Activated naive CD8-positive, alpha-beta T cell treated with anti-CD3 and anti-CD28 coated beads, Interleukin-2, amount 10 ng/mL, durations not matched to agents 7 days and 5 days (primary cell): ENCODE results near the gene CMTR1. TPM values are rescaled to one million over a fixed set of nuclear protein-coding genes. Genes with fewer than 3 reads are reported as not detected.

Experiments
- ATAC-seq: fragments of 150-1000 bp; cut with Tn5 transposase; one replicate; pipeline ENCODE4 v1.10.0; 2021; ENCODE audit warnings: low read depth, moderate library complexity
- POLR2A ChIA-PET: fragments of 350-600 bp; sonication (Branson Sonifier 250); formaldehyde crosslinking; loops from one replicate; lab custom pipeline; 2021; ENCODE audit warnings: antibody characterized with exemption; lab: Charles Lee
- DNase-seq: peaks from one replicate; pipeline ENCODE4 v3.0.0; 2021
- H3K27ac Mint-ChIP-seq: one replicate; pipeline ENCODE4 v1.8.0; 2022; ENCODE audit warnings: mild to moderate bottlenecking, mixed read lengths
- H3K27me3 Mint-ChIP-seq: one replicate; pipeline ENCODE4 v1.8.0; 2022; ENCODE audit warnings: mild to moderate bottlenecking, moderate library complexity, mixed read lengths
- H3K36me3 Mint-ChIP-seq: one replicate; pipeline ENCODE4 v1.8.0; 2021; ENCODE audit warnings: mild to moderate bottlenecking, mixed read lengths
- H3K4me1 Mint-ChIP-seq: one replicate; pipeline ENCODE4 v1.8.0; 2021; ENCODE audit warnings: mixed read lengths
- H3K4me3 Mint-ChIP-seq: one replicate; pipeline ENCODE4 v1.8.0; 2022; ENCODE audit warnings: mild to moderate bottlenecking, moderate library complexity, mixed read lengths
- H3K9me3 Mint-ChIP-seq: one replicate; pipeline ENCODE4 v1.8.0; 2021; ENCODE audit warnings: mixed read lengths
- total RNA-seq, 2 experiments: library from RNA; stranded (reverse); gene quantifications; one replicate each; pipeline ENCODE4 v1.2.3, GENCODE V29; 2021

CMTR1 gene
- total RNA-seq, 2 experiments from 2014 or later = 83.9 to 89.7 TPM

GRCh38 chr6:37518116-37518515 is 85.1 kb downstream of the CMTR1 start:
- no peak for ATAC-seq
- POLR2A ChIA-PET = interaction anchor here (8.7 kb wide), 1 partner anchor 17 kb away, joined by 182 read pairs; the partner anchor contains the start of gene CCDC167

DNA sequence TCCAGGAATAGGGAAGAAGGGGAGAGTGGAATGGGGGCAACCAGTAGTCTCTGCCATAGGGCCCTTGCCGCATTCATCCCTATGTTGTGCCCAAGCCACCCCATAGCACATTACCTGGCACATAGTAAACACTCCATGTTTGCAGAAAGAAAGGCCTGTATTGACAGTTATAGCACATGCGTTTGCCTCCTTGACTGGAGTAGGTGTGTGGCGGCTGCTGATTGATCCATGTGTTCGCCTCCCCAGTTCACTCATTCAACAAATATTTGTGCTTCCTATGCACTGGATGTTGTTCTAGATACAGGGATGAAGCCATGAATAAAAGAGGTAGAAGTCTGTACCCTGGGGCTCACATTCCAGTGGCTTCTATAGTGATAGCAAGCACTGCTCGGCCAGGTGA is 86.4 kb downstream of the CMTR1 start:
- H3K9me3 Mint-ChIP-seq = no peaks in the 10 kb centered on the region
- H3K27ac Mint-ChIP-seq = no peak overlapping the region
- ATAC-seq (no peak), DNase-seq (no peak)
- no peaks in the 10 kb centered on the region for H3K27me3 Mint-ChIP-seq
- H3K4me1 Mint-ChIP-seq = peaks cover 62% of the 10 kb centered on the region
- POLR2A ChIA-PET = interaction anchor here (8.7 kb wide), 1 partner anchor 18 kb away, joined by 182 read pairs; the partner anchor contains the start of gene CCDC167
- no peak overlapping the region for H3K4me3 Mint-ChIP-seq
- no peaks in the 10 kb centered on the region for H3K36me3 Mint-ChIP-seq

More at GRCh38 chr6:37518116-37518515, 85.1 kb downstream of the CMTR1 start:
- Mint-ChIP-seq H3K9me3 (no peaks in the 10 kb centered on the region), H3K27me3 (no peaks in the 10 kb centered on the region), H3K4me1 (peaks cover 66% of the 10 kb centered on the region), H3K36me3 (no peaks in the 10 kb centered on the region), H3K4me3 (peak overlapping the region; percentile 14), H3K27ac (peak overlapping the region; percentile 25)
- no peak for DNase-seq

DNA sequence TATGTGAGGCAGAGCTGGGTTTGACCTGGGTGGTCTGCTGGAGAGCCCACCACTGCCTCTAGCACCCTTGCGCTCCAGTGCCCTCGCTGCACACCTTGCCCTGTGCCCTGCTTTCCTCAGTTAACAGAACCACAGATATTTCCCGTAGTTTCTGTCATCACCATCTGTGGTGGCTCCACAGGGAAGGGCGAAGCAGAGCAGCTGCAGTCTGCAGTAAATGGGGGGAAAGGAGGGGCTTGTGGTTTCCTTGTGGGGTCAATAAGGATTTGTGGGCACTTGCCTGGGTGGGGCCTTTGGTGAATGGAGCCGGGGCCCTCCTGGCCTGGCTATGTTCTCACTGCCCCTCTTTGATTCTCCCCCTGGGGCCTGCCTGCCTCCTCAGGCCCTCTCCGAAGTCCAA is 87.9 kb downstream of the CMTR1 start:
- peaks cover 49% of the 10 kb centered on the region for H3K4me1 Mint-ChIP-seq
- H3K9me3 Mint-ChIP-seq = no peaks in the 10 kb centered on the region
- H3K36me3 Mint-ChIP-seq = no peaks in the 10 kb centered on the region
- POLR2A ChIA-PET = no interaction called here
- DNase-seq (no peak), ATAC-seq (no peak)
- no peak overlapping the region for H3K27ac Mint-ChIP-seq
- H3K4me3 Mint-ChIP-seq = no peak overlapping the region
- peaks cover 1% of the 10 kb centered on the region for H3K27me3 Mint-ChIP-seq

DNA sequence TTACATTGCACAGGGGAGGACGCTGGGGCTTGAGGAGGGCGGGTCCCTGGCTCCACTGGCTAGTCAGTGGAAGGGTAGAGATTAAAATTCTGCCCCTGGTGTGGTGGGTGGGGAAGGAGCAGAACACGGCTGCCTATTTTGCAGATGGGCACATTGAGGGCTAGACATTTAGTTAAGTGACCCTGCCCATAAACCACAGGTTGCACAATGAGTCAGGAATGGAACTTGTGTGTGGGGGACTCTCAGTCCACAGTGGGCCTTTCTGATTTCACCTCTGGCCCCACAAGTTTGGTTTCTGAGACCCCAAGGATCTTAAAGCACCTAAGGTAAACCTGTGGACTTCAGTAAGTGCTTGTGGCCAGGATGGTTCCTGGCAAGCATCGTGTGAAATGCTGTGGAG is 88.7 kb downstream of the CMTR1 start:
- no peak overlapping the region for H3K4me3 Mint-ChIP-seq
- H3K9me3 Mint-ChIP-seq = no peaks in the 10 kb centered on the region
- no peaks in the 10 kb centered on the region for H3K36me3 Mint-ChIP-seq
- POLR2A ChIA-PET = no interaction called here
- ATAC-seq (no peak), DNase-seq (no peak)
- peaks cover 2% of the 10 kb centered on the region for H3K27me3 Mint-ChIP-seq
- H3K4me1 Mint-ChIP-seq = peaks cover 43% of the 10 kb centered on the region
- no peak overlapping the region for H3K27ac Mint-ChIP-seq

DNA sequence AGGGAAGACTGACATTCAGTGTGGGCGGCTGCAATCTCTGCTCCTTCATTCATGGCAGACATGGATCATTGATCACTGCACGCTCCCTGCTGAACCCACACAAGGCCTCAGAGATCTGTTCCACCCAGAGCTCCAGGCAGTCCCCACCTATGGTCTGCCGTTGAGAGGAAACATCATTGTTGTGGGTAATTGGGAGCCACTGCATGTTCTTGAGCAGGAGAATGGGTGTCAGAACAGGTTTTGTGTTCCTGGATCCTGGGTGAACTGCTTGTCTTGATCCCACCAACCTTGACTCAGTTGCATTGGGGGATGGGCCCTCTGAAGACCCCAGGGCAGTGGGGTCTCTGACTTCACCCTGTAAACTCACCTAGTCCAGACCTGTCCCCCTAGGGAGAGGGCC is 89.8 kb downstream of the CMTR1 start:
- Mint-ChIP-seq H3K4me3 (no peak overlapping the region), H3K36me3 (no peaks in the 10 kb centered on the region), H3K9me3 (no peaks in the 10 kb centered on the region), H3K27me3 (peaks cover 7% of the 10 kb centered on the region), H3K27ac (no peak overlapping the region), H3K4me1 (peaks cover 31% of the 10 kb centered on the region)
- ATAC-seq = no peak
- POLR2A ChIA-PET = no interaction called here
- DNase-seq = no peak

DNA sequence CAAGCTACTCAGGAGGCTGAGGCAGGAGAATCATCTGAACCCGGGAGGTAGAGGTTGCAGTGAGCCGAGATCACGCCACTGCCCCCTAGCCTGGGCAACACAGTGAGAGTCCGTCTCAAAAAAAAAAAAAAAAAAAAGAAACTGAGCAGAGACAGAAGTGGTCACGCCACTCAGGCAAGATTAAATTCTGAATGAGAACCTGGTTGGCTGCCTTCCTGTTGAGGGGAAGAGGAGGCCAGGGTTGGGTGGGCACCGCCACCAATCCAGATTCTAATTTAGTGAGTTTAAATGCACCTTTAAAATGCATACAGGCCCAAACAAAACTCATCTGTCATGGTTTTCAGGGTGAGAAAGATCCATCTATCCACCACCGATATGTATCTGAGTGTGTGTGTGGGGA is 90.4 kb downstream of the CMTR1 start:
- Mint-ChIP-seq H3K4me3 (no peak overlapping the region), H3K9me3 (no peaks in the 10 kb centered on the region), H3K27ac (no peak overlapping the region), H3K27me3 (peaks cover 7% of the 10 kb centered on the region), H3K36me3 (no peaks in the 10 kb centered on the region), H3K4me1 (peaks cover 27% of the 10 kb centered on the region)
- POLR2A ChIA-PET = no interaction called here
- DNase-seq (no peak), ATAC-seq (no peak)

GRCh38 chr6:37524025-37524969 is 91.3 kb downstream of the CMTR1 start:
- no peaks in the 10 kb centered on the region for H3K36me3 Mint-ChIP-seq
- peaks cover 7% of the 10 kb centered on the region for H3K27me3 Mint-ChIP-seq
- POLR2A ChIA-PET = no interaction called here
- ATAC-seq = no peak
- DNase-seq = no peak
- H3K27ac Mint-ChIP-seq = no peak overlapping the region
- peaks cover 21% of the 10 kb centered on the region for H3K4me1 Mint-ChIP-seq
- H3K9me3 Mint-ChIP-seq = no peaks in the 10 kb centered on the region
- no peak overlapping the region for H3K4me3 Mint-ChIP-seq

DNA sequence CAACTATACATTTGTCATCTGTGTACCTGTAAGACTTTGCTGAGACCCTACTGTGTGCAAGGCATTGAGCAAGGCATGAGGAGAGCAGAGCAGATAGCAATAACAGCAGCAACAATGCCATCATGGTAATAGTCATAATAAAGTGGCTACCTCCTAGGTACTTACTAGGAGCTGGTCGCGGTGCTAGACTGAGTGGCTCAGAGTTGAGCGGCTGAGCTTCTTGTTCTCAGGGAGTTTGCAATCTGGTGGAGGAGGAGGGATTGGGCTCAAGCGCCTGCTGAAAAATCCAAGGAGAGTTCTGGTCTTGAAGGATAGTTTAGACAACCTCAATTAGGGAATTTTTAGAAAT is 91.9 kb downstream of the CMTR1 start:
- Mint-ChIP-seq H3K27me3 (peaks cover 7% of the 10 kb centered on the region), H3K4me1 (peaks cover 19% of the 10 kb centered on the region), H3K36me3 (no peaks in the 10 kb centered on the region), H3K9me3 (no peaks in the 10 kb centered on the region), H3K27ac (no peak overlapping the region), H3K4me3 (no peak overlapping the region)
- POLR2A ChIA-PET = no interaction called here
- ATAC-seq (no peak), DNase-seq (no peak)

- Mint-ChIP-seq H3K27ac (no peak overlapping the region), H3K4me1 (peaks cover 17% of the 10 kb centered on the region), H3K27me3 (peaks cover 7% of the 10 kb centered on the region), H3K36me3 (no peaks in the 10 kb centered on the region), H3K4me3 (no peak overlapping the region), H3K9me3 (no peaks in the 10 kb centered on the region)
- POLR2A ChIA-PET = no interaction called here
- ATAC-seq (no peak), DNase-seq (no peak)
Observed at GRCh38 chr6:37525460-37526357, 92.7 kb downstream of the CMTR1 start.

- no peak for DNase-seq
- Mint-ChIP-seq H3K4me3 (no peak overlapping the region), H3K27ac (no peak overlapping the region), H3K27me3 (peaks cover 14% of the 10 kb centered on the region), H3K9me3 (no peaks in the 10 kb centered on the region), H3K4me1 (peaks cover 5% of the 10 kb centered on the region), H3K36me3 (no peaks in the 10 kb centered on the region)
- ATAC-seq = no peak
- POLR2A ChIA-PET = interaction anchor here (1.5 kb wide), 1 partner anchor 29 kb away, joined by 5 read pairs; the partner anchor contains the start of gene CCDC167
Observed at GRCh38 chr6:37528541-37528940, 95.5 kb downstream of the CMTR1 start.

DNA sequence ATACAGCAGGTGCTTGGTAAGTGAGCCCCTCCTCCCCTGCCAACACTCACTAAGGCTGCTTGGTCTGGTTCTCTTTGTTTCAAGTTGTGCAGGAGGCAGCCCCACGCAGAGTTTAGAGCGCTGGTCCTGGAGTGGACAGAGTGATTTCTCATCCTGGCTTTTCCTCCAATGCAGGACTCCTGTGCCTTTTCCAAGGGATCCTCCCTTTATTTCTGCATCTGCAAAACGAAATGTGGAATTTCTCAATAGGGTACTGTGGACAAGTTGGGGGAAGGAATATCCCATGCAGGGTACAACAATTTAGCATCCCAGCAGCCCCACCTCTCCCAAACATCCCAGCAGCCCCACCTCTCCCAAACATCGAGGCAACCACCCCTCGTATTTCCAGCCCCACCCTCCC is 97.3 kb downstream of the CMTR1 start:
- POLR2A ChIA-PET = no interaction called here
- Mint-ChIP-seq H3K36me3 (no peaks in the 10 kb centered on the region), H3K4me1 (peaks cover 3% of the 10 kb centered on the region), H3K27ac (no peak overlapping the region), H3K4me3 (no peak overlapping the region), H3K27me3 (peaks cover 25% of the 10 kb centered on the region), H3K9me3 (no peaks in the 10 kb centered on the region)
- no peak for DNase-seq
- no peak for ATAC-seq

GRCh38 chr6:37531026-37531425 is 98.0 kb downstream of the CMTR1 start:
- peaks cover 31% of the 10 kb centered on the region for H3K27me3 Mint-ChIP-seq
- H3K9me3 Mint-ChIP-seq = no peaks in the 10 kb centered on the region
- H3K4me3 Mint-ChIP-seq = no peak overlapping the region
- H3K4me1 Mint-ChIP-seq = peaks cover 5% of the 10 kb centered on the region
- H3K36me3 Mint-ChIP-seq = no peaks in the 10 kb centered on the region
- DNase-seq (no peak), ATAC-seq (no peak)
- H3K27ac Mint-ChIP-seq = no peak overlapping the region
- POLR2A ChIA-PET = interaction anchor here (1.0 kb wide), 1 partner anchor 40 kb away, joined by 3 read pairs; no protein-coding TSS in a partner anchor
